Muscle of back (tissue), 13 donors: ENCODE measurements around the gene GPX8. TPM values are rescaled to one million over a fixed set of nuclear protein-coding genes. Genes with fewer than 3 reads are reported as not detected.
A peak's percentile ranks its signal among the peaks of the same experiment; 100 is the strongest.

ENCODE experiments used
- DNase-seq, 3 donors: peaks; one replicate each; pipeline versions ENCODE4 v3.0.0 to v3.0.0-alpha.2; 2013
- long read RNA-seq, 9 donors: transcript quantifications; one replicate each; lab custom pipeline, GENCODE V29; 2026
- polyA plus RNA-seq, 10 donors: library from polyadenylated mRNA; unstranded; fragments of 120-200 nt; gene quantifications; one replicate each; pipeline ENCODE4 v1.2.1, GENCODE V29; 2013; ENCODE audit not compliant: insufficient read length in 10 of 10

Gene GPX8
- 100 to 1,000 TPM in 1 of 10 donors, 10 to 100 TPM in 9; 69.0 to 116 (median 80.3) TPM for polyA plus RNA-seq
- long read RNA-seq, donor 1, transcript GPX8-203 (3 exons, 1,411 nt): major isoform, 13 of 15 reads
- long read RNA-seq, donor 1, partial matches to known transcripts: 0 of 15 reads
- long read RNA-seq, donor 1, other reads (novel, unspliced or antisense): 0 of 15 reads
- long read RNA-seq, donor 2, transcript GPX8-203 (3 exons, 1,411 nt): major isoform, 11 of 16 reads
- long read RNA-seq, donor 2, partial matches to known transcripts: 0 of 16 reads
- long read RNA-seq, donor 2, other reads (novel, unspliced or antisense): 0 of 16 reads
- long read RNA-seq, donor 3: 0 reads
- long read RNA-seq, donor 4, transcript GPX8-203 (3 exons, 1,411 nt): major isoform, 16 of 20 reads
- long read RNA-seq, donor 4, partial matches to known transcripts: 0 of 20 reads
- long read RNA-seq, donor 4, other reads (novel, unspliced or antisense): 0 of 20 reads
- long read RNA-seq, donor 5, transcript GPX8-203 (3 exons, 1,411 nt): major isoform, 16 of 22 reads
- long read RNA-seq, donor 5, partial matches to known transcripts: 0 of 22 reads
- long read RNA-seq, donor 5, other reads (novel, unspliced or antisense): 0 of 22 reads
- long read RNA-seq, donor 6, transcript GPX8-205 (4 exons, 3,422 nt): minor isoform, 6 of 28 reads
- long read RNA-seq, donor 6, transcript GPX8-203 (3 exons, 1,411 nt): major isoform, 20 of 28 reads
- long read RNA-seq, donor 6, partial matches to known transcripts: 0 of 28 reads
- long read RNA-seq, donor 6, other reads (novel, unspliced or antisense): 0 of 28 reads
- long read RNA-seq, donor 7, transcript GPX8-203 (3 exons, 1,411 nt): major isoform, 5 of 8 reads
- long read RNA-seq, donor 7, partial matches to known transcripts: 0 of 8 reads
- long read RNA-seq, donor 7, other reads (novel, unspliced or antisense): 0 of 8 reads
- long read RNA-seq, donor 8, transcript GPX8-203 (3 exons, 1,411 nt): major isoform, 20 of 27 reads
- long read RNA-seq, donor 8, partial matches to known transcripts: 0 of 27 reads
- long read RNA-seq, donor 8, other reads (novel, unspliced or antisense): 0 of 27 reads
- long read RNA-seq, donor 9, partial matches to known transcripts: 0 of 3 reads
- long read RNA-seq, donor 9, other reads (novel, unspliced or antisense): 0 of 3 reads

- DNase-seq: peak; percentile 85 to 94 (median 87)
These were observed at the start of gene GPX8 for GRCh38 chr5:55159763-55160492. Gene GPX8 (plus strand): TSS chr5:55160171. CDS start chr5:55160193, 22 bp downstream.

GRCh38 chr5:55110217-55110616 lies 49.8 kb upstream of the GPX8 start:
- DNase-seq: peak in 1 of 3 donors; percentile 7

GRCh38 chr5:55113327-55113726 lies 46.6 kb upstream of the GPX8 start:
- no peak for DNase-seq

GRCh38 chr5:55114061-55114460 lies 45.9 kb upstream of the GPX8 start:
- DNase-seq: no peak

- no peak for DNase-seq
These were observed 36.6 kb upstream of the GPX8 start for GRCh38 chr5:55123365-55123764.

GRCh38 chr5:55134053-55134722 lies 25.8 kb upstream of the GPX8 start:
- DNase-seq: no peak

- no peak for DNase-seq
These were observed 23.4 kb upstream of the GPX8 start for GRCh38 chr5:55136521-55136920.

- DNase-seq: no peak
These were observed 18.9 kb upstream of the GPX8 start for GRCh38 chr5:55140908-55141665.

- no peak for DNase-seq
These were observed 17.9 kb upstream of the GPX8 start for GRCh38 chr5:55141945-55142690.

- no peak for DNase-seq
These were observed 16.3 kb upstream of the GPX8 start for GRCh38 chr5:55143624-55144023.

- no peak for DNase-seq
These were observed 13.9 kb upstream of the GPX8 start for GRCh38 chr5:55146080-55146479.

GRCh38 chr5:55146543-55147151 lies 13.3 kb upstream of the GPX8 start:
- DNase-seq: peak; percentile 72 to 86 (median 84)

GRCh38 chr5:55149308-55149795 lies 10.6 kb upstream of the GPX8 start:
- DNase-seq: no peak

GRCh38 chr5:55151923-55152842 lies 7.8 kb upstream of the GPX8 start:
- DNase-seq: no peak

GRCh38 chr5:55154873-55155272 lies 5.1 kb upstream of the GPX8 start:
- no peak for DNase-seq

- peak; percentile 91 to 95 (median 95) for DNase-seq
These were observed 680 bp downstream of the GPX8 start for GRCh38 chr5:55160493-55161209.

- DNase-seq: no peak
These were observed 2.7 kb downstream of the GPX8 start for GRCh38 chr5:55162666-55163065.
